LNCaP clone FGC (cell line): Measurements from ENCODE around the gene PRKCG.

ENCODE experiments used
- DNase-seq: peaks from one replicate; pipeline ENCODE4 v3.0.0-alpha.2; 2011; ENCODE audit warnings: low read depth
- H3K4me3 ChIP-seq: 2 replicates; pipeline ENCODE4 v1.5.1; 2011; ENCODE audit warnings: mild to moderate bottlenecking, low read depth, low read length, control low read depth
- TF ChIP-seq, protein P1 (sequence below): IDR thresholded peaks from 2 replicates; pipeline ENCODE4 v1.5.1; 2012; ENCODE audit warnings: mild to moderate bottlenecking; ENCODE audit not compliant: control insufficient read depth, insufficient read depth; ENCODE audit errors: extremely low read depth

PRKCG gene

DNA sequence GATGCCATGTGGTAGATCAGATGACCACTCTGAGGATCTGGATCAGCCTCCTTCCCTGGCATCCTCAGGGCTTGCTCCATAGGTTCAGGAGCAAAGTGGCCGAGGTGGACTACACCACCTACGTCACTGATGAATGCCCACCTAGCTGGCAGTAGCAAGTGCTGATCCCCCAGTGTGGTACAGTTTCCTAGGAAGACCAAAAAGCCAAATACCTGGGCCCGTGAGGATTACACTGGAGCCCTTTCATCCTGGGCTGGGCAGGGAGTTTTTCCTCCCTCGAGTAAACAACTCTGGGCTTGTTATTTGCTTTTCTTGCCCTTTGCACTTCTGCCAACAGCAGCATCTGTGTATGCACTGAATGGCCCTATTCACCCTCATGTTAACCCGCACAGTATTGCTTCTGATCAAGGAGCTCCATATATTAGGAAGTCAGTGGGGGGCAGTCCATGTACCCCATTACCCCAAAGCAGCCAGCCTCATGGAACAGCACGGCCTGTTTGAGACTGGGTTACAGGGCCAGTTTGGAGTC, 17.6 kb upstream of the PRKCG start:
- TF ChIP-seq, protein P1, sequence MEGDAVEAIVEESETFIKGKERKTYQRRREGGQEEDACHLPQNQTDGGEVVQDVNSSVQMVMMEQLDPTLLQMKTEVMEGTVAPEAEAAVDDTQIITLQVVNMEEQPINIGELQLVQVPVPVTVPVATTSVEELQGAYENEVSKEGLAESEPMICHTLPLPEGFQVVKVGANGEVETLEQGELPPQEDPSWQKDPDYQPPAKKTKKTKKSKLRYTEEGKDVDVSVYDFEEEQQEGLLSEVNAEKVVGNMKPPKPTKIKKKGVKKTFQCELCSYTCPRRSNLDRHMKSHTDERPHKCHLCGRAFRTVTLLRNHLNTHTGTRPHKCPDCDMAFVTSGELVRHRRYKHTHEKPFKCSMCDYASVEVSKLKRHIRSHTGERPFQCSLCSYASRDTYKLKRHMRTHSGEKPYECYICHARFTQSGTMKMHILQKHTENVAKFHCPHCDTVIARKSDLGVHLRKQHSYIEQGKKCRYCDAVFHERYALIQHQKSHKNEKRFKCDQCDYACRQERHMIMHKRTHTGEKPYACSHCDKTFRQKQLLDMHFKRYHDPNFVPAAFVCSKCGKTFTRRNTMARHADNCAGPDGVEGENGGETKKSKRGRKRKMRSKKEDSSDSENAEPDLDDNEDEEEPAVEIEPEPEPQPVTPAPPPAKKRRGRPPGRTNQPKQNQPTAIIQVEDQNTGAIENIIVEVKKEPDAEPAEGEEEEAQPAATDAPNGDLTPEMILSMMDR, result no peak
- H3K4me3 ChIP-seq, result no peak overlapping the region
- peak; percentile 80 for DNase-seq

GRCh38 chr19:53865523-53865917, 16.5 kb upstream of the PRKCG start:
- no peak for DNase-seq
- TF ChIP-seq, protein P1, result no peak
- no peak overlapping the region for H3K4me3 ChIP-seq

GRCh38 chr19:53865918-53866864, 15.8 kb upstream of the PRKCG start:
- TF ChIP-seq, protein P1, result no peak
- H3K4me3 ChIP-seq, result no peak overlapping the region
- no peak for DNase-seq

GRCh38 chr19:53866865-53867224, 15.2 kb upstream of the PRKCG start:
- no peak for DNase-seq
- TF ChIP-seq, protein P1, result no peak
- H3K4me3 ChIP-seq, result no peak overlapping the region

- peak; percentile 48 for DNase-seq
- TF ChIP-seq, protein P1, result no peak
- peak within 1 kb of the TSS; percentile 74 for H3K4me3 ChIP-seq
Observed at GRCh38 chr19:53867225-53868090, 14.5 kb upstream of the PRKCG start, which contains the start of gene MYADM. Gene MYADM (plus strand): TSS chr19:53867883. CDS start chr19:53873530, 5,647 bp downstream.

DNA sequence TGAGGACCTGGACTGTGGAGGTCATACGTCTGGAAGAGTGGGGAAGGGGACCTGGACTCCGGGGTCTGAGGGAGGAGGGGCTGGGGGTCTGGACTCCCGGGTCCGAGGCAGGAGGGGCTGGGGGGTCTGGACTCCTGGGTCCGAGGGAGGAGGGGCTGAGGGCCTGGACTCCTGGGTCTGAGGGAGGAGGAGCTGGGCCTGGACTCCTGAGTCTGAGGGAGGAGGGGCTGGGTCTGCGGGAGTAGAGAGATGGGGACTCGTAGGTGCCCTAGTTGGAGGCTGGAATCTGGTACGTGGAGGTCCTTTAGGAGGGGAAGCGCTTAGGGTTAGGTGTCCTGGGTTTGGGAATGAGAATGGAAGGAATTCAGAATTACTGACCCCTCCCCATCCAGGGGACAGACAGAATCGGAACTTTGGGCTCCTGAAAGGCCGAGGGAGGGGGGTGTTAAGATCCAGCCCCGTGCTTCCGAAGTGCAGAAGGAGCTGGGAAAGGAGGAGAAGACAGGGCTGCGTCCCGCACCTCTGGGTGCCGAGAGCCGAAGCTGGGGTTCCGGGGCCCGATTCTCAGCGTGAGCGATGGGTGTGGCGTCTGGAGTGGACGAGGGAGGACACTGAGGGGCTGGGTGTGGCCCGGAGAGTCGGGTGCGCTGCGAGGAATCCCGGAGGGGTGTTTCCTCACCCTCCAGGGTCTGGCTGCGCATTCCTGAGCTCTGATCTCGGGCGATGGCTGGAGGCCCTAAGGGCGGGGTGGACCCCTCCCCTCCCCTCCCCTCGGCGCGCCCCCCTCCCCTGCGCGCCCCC, 13.7 kb upstream of the PRKCG start:
- no peak for DNase-seq
- peak overlapping the region; percentile 74 for H3K4me3 ChIP-seq
- TF ChIP-seq, protein P1, result no peak
